Skeletal muscle cell (primary cell): ENCODE results near the gene SRGAP2B.
"Not testable (repeated sequence)": the region's sequence is repeated elsewhere in the genome, so short reads cannot be mapped to it uniquely, and the experiment has no call there.

Source experiments
- DNase-seq: peaks from one replicate; pipeline ENCODE4 v3.0.0-alpha.2; 2010; ENCODE audit warnings: low read depth
- H3K4me3 ChIP-seq: 2 replicates; pipeline ENCODE4 v1.5.1; 2011; ENCODE audit warnings: low read depth, mild to moderate bottlenecking, control low read depth, low read length, moderate library complexity

Gene SRGAP2B

GRCh38 chr1:145052019-145052776 is 42.9 kb downstream of the SRGAP2B start:
- not testable (repeated sequence) for DNase-seq, H3K4me3 ChIP-seq

GRCh38 chr1:145048181-145048856 is 46.8 kb downstream of the SRGAP2B start:
- DNase-seq, result not testable (repeated sequence)

GRCh38 chr1:145047553-145047952 is 47.6 kb downstream of the SRGAP2B start:
- not testable (repeated sequence) for H3K4me3 ChIP-seq, DNase-seq

More at GRCh38 chr1:145048181-145048856, 46.8 kb downstream of the SRGAP2B start:
- H3K4me3 ChIP-seq, result not testable (repeated sequence)

GRCh38 chr1:145045571-145046273 is 49.4 kb downstream of the SRGAP2B start:
- H3K4me3 ChIP-seq, result not testable (repeated sequence)

GRCh38 chr1:145041519-145041918 is 53.6 kb downstream of the SRGAP2B start:
- not testable (repeated sequence) for DNase-seq, H3K4me3 ChIP-seq

More at GRCh38 chr1:145045571-145046273, 49.4 kb downstream of the SRGAP2B start:
- not testable (repeated sequence) for DNase-seq

GRCh38 chr1:145036019-145036418 is 59.1 kb downstream of the SRGAP2B start:
- H3K4me3 ChIP-seq, DNase-seq: not testable (repeated sequence)

GRCh38 chr1:145033523-145033922 is 61.6 kb downstream of the SRGAP2B start:
- H3K4me3 ChIP-seq, DNase-seq: not testable (repeated sequence)

GRCh38 chr1:145027251-145027650 is 67.9 kb downstream of the SRGAP2B start:
- H3K4me3 ChIP-seq, DNase-seq: not testable (repeated sequence)

- not testable (repeated sequence) for H3K4me3 ChIP-seq, DNase-seq
Measured at GRCh38 chr1:145025286-145025685, 69.8 kb downstream of the SRGAP2B start.

- DNase-seq, H3K4me3 ChIP-seq: not testable (repeated sequence)
Measured at GRCh38 chr1:145022259-145022658, 72.9 kb downstream of the SRGAP2B start.

GRCh38 chr1:145021749-145022148 is 73.4 kb downstream of the SRGAP2B start:
- H3K4me3 ChIP-seq, DNase-seq: not testable (repeated sequence)

GRCh38 chr1:145019709-145020108 is 75.4 kb downstream of the SRGAP2B start:
- DNase-seq, H3K4me3 ChIP-seq: not testable (repeated sequence)

- not testable (repeated sequence) for DNase-seq
Measured at GRCh38 chr1:145017725-145018124, 77.4 kb downstream of the SRGAP2B start.

GRCh38 chr1:145016492-145016862 is 78.7 kb downstream of the SRGAP2B start:
- H3K4me3 ChIP-seq, DNase-seq: not testable (repeated sequence)

More at GRCh38 chr1:145017725-145018124, 77.4 kb downstream of the SRGAP2B start:
- not testable (repeated sequence) for H3K4me3 ChIP-seq

GRCh38 chr1:145015744-145016491 is 79.2 kb downstream of the SRGAP2B start:
- not testable (repeated sequence) for DNase-seq, H3K4me3 ChIP-seq

GRCh38 chr1:145013353-145013752 is 81.8 kb downstream of the SRGAP2B start:
- DNase-seq, H3K4me3 ChIP-seq: not testable (repeated sequence)

GRCh38 chr1:145011811-145012210 is 83.3 kb downstream of the SRGAP2B start:
- H3K4me3 ChIP-seq, DNase-seq: not testable (repeated sequence)

GRCh38 chr1:145010580-145010979 is 84.5 kb downstream of the SRGAP2B start:
- not testable (repeated sequence) for H3K4me3 ChIP-seq, DNase-seq

GRCh38 chr1:145009928-145010327 is 85.2 kb downstream of the SRGAP2B start:
- not testable (repeated sequence) for H3K4me3 ChIP-seq, DNase-seq
